SU-DHL-6 (cell line): ENCODE data around the gene PRDX1.

ENCODE experiments used
- H2AFZ ChIP-seq: fragments of 200-600 bp; sonication (generic); 2 replicates; pipeline ENCODE4 v1.6.1; 2014; ENCODE audit warnings: low read depth, mild to moderate bottlenecking, moderate library complexity, mixed read lengths, antibody characterized with exemption, low read length; ENCODE audit not compliant: severe bottlenecking
- H3F3A ChIP-seq: fragments of 200-600 bp; shearing (Covaris generic); 2 replicates; pipeline ENCODE4 v1.6.0; 2016; ENCODE audit warnings: antibody characterized with exemption, mild to moderate bottlenecking; ENCODE audit not compliant: insufficient read depth
- H3K27ac ChIP-seq: fragments of 200-600 bp; sonication (generic); 2 replicates; pipeline ENCODE4 v1.5.1; 2016; ENCODE audit warnings: low read depth, mild to moderate bottlenecking, low read length, moderate library complexity, mixed read lengths
- H3K27me3 ChIP-seq: fragments of 200-600 bp; sonication (generic), shearing (Covaris generic); 2 replicates; pipeline ENCODE4 v1.6.0; 2014; ENCODE audit warnings: mild to moderate bottlenecking, low read length
- H3K36me3 ChIP-seq: fragments of 200-600 bp; sonication (generic); 2 replicates; pipeline ENCODE4 v1.6.1; 2014; ENCODE audit warnings: mild to moderate bottlenecking, low read length, mixed read lengths
- H3K4me2 ChIP-seq: fragments of 300-600, 200-600 bp; shearing (Covaris generic), sonication (generic); 2 replicates; pipeline ENCODE4 v1.6.0; 2014; ENCODE audit warnings: low read length, low read depth, mild to moderate bottlenecking; ENCODE audit not compliant: poor library complexity, severe bottlenecking
- H3K4me3 ChIP-seq: fragments of 200-600 bp; sonication (generic); 2 replicates; pipeline ENCODE4 v1.5.1; 2014; ENCODE audit warnings: antibody characterized with exemption, low read length, mild to moderate bottlenecking, mixed read lengths; ENCODE audit not compliant: insufficient read depth, poor library complexity, severe bottlenecking
- H3K79me2 ChIP-seq: fragments of 200-600 bp; sonication (generic); 2 replicates; pipeline ENCODE4 v1.6.1; 2014; ENCODE audit warnings: mild to moderate bottlenecking, low read length, moderate library complexity; ENCODE audit not compliant: insufficient read depth
- H3K9ac ChIP-seq: fragments of 200-600 bp; sonication (generic); 2 replicates; pipeline ENCODE4 v1.7.0; 2014; ENCODE audit warnings: mild to moderate bottlenecking, low read length
- H3K9me2 ChIP-seq: fragments of 200-600 bp; sonication (generic); replicated peaks from 2 replicates; pipeline ENCODE4 v1.6.1; 2014; ENCODE audit warnings: low read length; ENCODE audit not compliant: insufficient read depth
- H3K9me3 ChIP-seq: fragments of 200-600 bp; sonication (generic); 2 replicates; pipeline ENCODE4 v1.6.1; 2014; ENCODE audit warnings: low read length, mixed read lengths; ENCODE audit not compliant: insufficient read depth
- H4K20me1 ChIP-seq: fragments of 200-600 bp; sonication (generic); 2 replicates; pipeline ENCODE4 v1.6.1; 2014; ENCODE audit warnings: low read depth, mild to moderate bottlenecking, antibody characterized with exemption, low read length, moderate library complexity, mixed read lengths
- CTCF ChIP-seq: fragments of 200-600 bp; sonication (generic); IDR thresholded peaks from one replicate; pipeline ENCODE4 v1.5.1; 2017; ENCODE audit warnings: antibody characterized with exemption, mild to moderate bottlenecking, low read length, moderate library complexity; ENCODE audit not compliant: insufficient read depth, poor library complexity, severe bottlenecking
- EZH2phosphoT487 ChIP-seq: fragments of 200-600 bp; sonication (generic), shearing (Covaris generic); conservative IDR thresholded peaks from 2 replicates; pipeline ENCODE4 v1.6.1; 2018; ENCODE audit warnings: mild to moderate bottlenecking, antibody characterized with exemption, low read length, moderate library complexity, mixed read lengths

Gene PRDX1

GRCh38 chr1:45569571-45569961, 47.9 kb upstream of the PRDX1 start:
- Histone ChIP-seq H3K4me2 (no peak overlapping the region), H3K79me2 (no peaks in the 10 kb centered on the region), H3F3A (peaks cover 4% of the 10 kb centered on the region; the same call in 1 of the 2 replicates), H3K9ac (no peak overlapping the region), H3K9me3 (no peaks in the 10 kb centered on the region), H2AFZ (no peak overlapping the region), H4K20me1 (no peaks in the 10 kb centered on the region), H3K9me2 (no peaks in the 10 kb centered on the region), H3K27ac (no peak overlapping the region), H3K27me3 (no peaks in the 10 kb centered on the region), H3K4me3 (no peak overlapping the region), H3K36me3 (peaks cover 6% of the 10 kb centered on the region; the same call in 1 of the 2 replicates)
- no peak for TF ChIP-seq CTCF
- no peak for TF ChIP-seq EZH2phosphoT487

GRCh38 chr1:45568421-45568820, 46.7 kb upstream of the PRDX1 start:
- H3K79me2 ChIP-seq = no peaks in the 10 kb centered on the region
- H4K20me1 ChIP-seq = no peaks in the 10 kb centered on the region
- H3K4me3 ChIP-seq = no peak overlapping the region
- H3K36me3 ChIP-seq = peaks cover 6% of the 10 kb centered on the region; the same call in 1 of the 2 replicates
- H3K27me3 ChIP-seq = no peaks in the 10 kb centered on the region
- H3K4me2 ChIP-seq = no peak overlapping the region
- H3F3A ChIP-seq = peaks cover 4% of the 10 kb centered on the region; the same call in 1 of the 2 replicates
- no peaks in the 10 kb centered on the region for H3K9me2 ChIP-seq
- H3K9me3 ChIP-seq = no peaks in the 10 kb centered on the region
- no peak overlapping the region for H2AFZ ChIP-seq
- no peak overlapping the region for H3K27ac ChIP-seq
- no peak overlapping the region for H3K9ac ChIP-seq
- no peak for TF ChIP-seq EZH2phosphoT487

- Histone ChIP-seq H3F3A (peaks cover 4% of the 10 kb centered on the region; the same call in 1 of the 2 replicates), H3K36me3 (peaks cover 6% of the 10 kb centered on the region; the same call in 1 of the 2 replicates), H3K4me3 (no peak overlapping the region), H4K20me1 (no peaks in the 10 kb centered on the region), H3K79me2 (no peaks in the 10 kb centered on the region), H3K4me2 (no peak overlapping the region), H3K9me3 (no peaks in the 10 kb centered on the region), H3K27me3 (no peaks in the 10 kb centered on the region), H2AFZ (no peak overlapping the region), H3K9me2 (no peaks in the 10 kb centered on the region), H3K9ac (no peak overlapping the region), H3K27ac (no peak overlapping the region)
- no peak for TF ChIP-seq CTCF
These were observed 46.2 kb upstream of the PRDX1 start for GRCh38 chr1:45567911-45568310.

- no peak overlapping the region for H3K27ac ChIP-seq
These were observed 45.0 kb upstream of the PRDX1 start for GRCh38 chr1:45566722-45567121.

More at GRCh38 chr1:45566722-45567121, 45.0 kb upstream of the PRDX1 start:
- H3K4me2 ChIP-seq = no peak overlapping the region
- peaks cover 6% of the 10 kb centered on the region; the same call in 1 of the 2 replicates for H3K36me3 ChIP-seq
- no peak overlapping the region for H2AFZ ChIP-seq
- no peak overlapping the region for H3K9ac ChIP-seq
- no peaks in the 10 kb centered on the region for H3K79me2 ChIP-seq
- no peaks in the 10 kb centered on the region for H4K20me1 ChIP-seq
- peaks cover 4% of the 10 kb centered on the region; the same call in 1 of the 2 replicates for H3F3A ChIP-seq
- TF ChIP-seq CTCF (no peak), EZH2phosphoT487 (no peak)
- no peaks in the 10 kb centered on the region for H3K27me3 ChIP-seq
- H3K4me3 ChIP-seq = no peak overlapping the region
- H3K9me2 ChIP-seq = no peaks in the 10 kb centered on the region
- no peaks in the 10 kb centered on the region for H3K9me3 ChIP-seq
